Tibial artery (tissue), 4 donors: ENCODE measurements around the gene BCR.
A peak's percentile ranks its signal among the peaks of the same experiment; 100 is the strongest.

ENCODE experiments used
- DNase-seq, 2 donors: peaks; one replicate each; pipeline ENCODE4 v3.0.0-alpha.2; 2019
- H3K27ac ChIP-seq, 2 donors: fragments of 200-600 bp; sonication (generic) in 1 of 2; 1 replicate in 1 of 2; 2 replicates in 1 of 2; pipeline ENCODE4 v1.5.1; 2018 to 2019; ENCODE audit warnings: mild to moderate bottlenecking in 1 of 2
- H3K27me3 ChIP-seq, 2 donors: fragments of 200-600 bp; sonication (generic) in 1 of 2; one replicate each; pipeline versions ENCODE4 v1.5.1 to v1.6.0; 2016 to 2019
- H3K36me3 ChIP-seq, 3 donors: fragments of 200-600 bp; sonication (generic) in 2 of 3; one replicate each; pipeline ENCODE4 v1.5.1; 2016 to 2019; ENCODE audit warnings: mild to moderate bottlenecking in 2 of 3
- H3K4me1 ChIP-seq, 4 donors: fragments of 200-600 bp; sonication (generic) in 2 of 4; 1 replicate in 3 of 4; 2 replicates in 1 of 4; pipeline ENCODE4 v1.5.1; 2016 to 2019
- H3K4me3 ChIP-seq, 2 donors: fragments of 200-600 bp; sonication (generic) in 1 of 2; 1 replicate in 1 of 2; 2 replicates in 1 of 2; pipeline ENCODE4 v1.5.1; 2018 to 2019; ENCODE audit warnings: mild to moderate bottlenecking in 2 of 2
- H3K9me3 ChIP-seq, 3 donors: fragments of 200-600 bp; sonication (generic) in 1 of 3; one replicate each; pipeline ENCODE4 v1.5.1; 2016 to 2019
- CTCF ChIP-seq, 2 experiments: fragments of 200-600 bp in 1 of 2; fragments of 450-650 bp in 1 of 2; IDR thresholded peaks; one replicate each; pipeline ENCODE4 v1.5.1; 2017 to 2019; ENCODE audit warnings: antibody characterized with exemption in 2 of 2, mild to moderate bottlenecking in 1 of 2, moderate library complexity in 1 of 2
- intact Hi-C: fragments of 100-400 bp; cut with DNase I; formaldehyde crosslinking; loops from one replicate; pipeline ENCODE4 v1.15.0; 2023; ENCODE audit warnings: low total_unique reads

Gene BCR

GRCh38 chr22:23161574-23161973 lies 18.7 kb upstream of the BCR start:
- intact Hi-C loops = no loop called here
- H3K9me3 ChIP-seq = no peaks in the 10 kb centered on the region
- peaks cover 0 to 5% (median 0%) of the 10 kb centered on the region in 4 donors for H3K4me1 ChIP-seq
- no peak for DNase-seq
- TF ChIP-seq CTCF (IDR thresholded peaks at IDR 0.05) = no peak
- no peak overlapping the region for H3K27ac ChIP-seq
- no peaks in the 10 kb centered on the region for H3K27me3 ChIP-seq
- peaks cover 0 to 43% (median 9%) of the 10 kb centered on the region in 3 donors for H3K36me3 ChIP-seq
- H3K4me3 ChIP-seq = no peak overlapping the region

GRCh38 chr22:23163665-23164064 lies 16.6 kb upstream of the BCR start:
- Histone ChIP-seq H3K4me1 (peaks cover 0 to 5% (median 0%) of the 10 kb centered on the region in 4 donors), H3K27ac (no peak overlapping the region), H3K36me3 (peaks cover 0 to 37% (median 9%) of the 10 kb centered on the region in 3 donors), H3K27me3 (no peaks in the 10 kb centered on the region), H3K9me3 (no peaks in the 10 kb centered on the region), H3K4me3 (no peak overlapping the region)
- DNase-seq = peak in 1 of 2 donors; percentile 55
- TF ChIP-seq CTCF (IDR thresholded peaks at IDR 0.05) = no peak
- intact Hi-C loops = no loop called here

- Histone ChIP-seq H3K36me3 (peaks cover 0 to 33% (median 9%) of the 10 kb centered on the region in 3 donors), H3K9me3 (no peaks in the 10 kb centered on the region), H3K27ac (no peak overlapping the region), H3K27me3 (no peaks in the 10 kb centered on the region), H3K4me1 (peaks cover 0 to 5% (median 0%) of the 10 kb centered on the region in 4 donors), H3K4me3 (no peak overlapping the region)
- no peak for TF ChIP-seq CTCF (IDR thresholded peaks at IDR 0.05)
- no peak for DNase-seq
- intact Hi-C loops = no loop called here
Observed at GRCh38 chr22:23164091-23164490, 16.2 kb upstream of the BCR start.

- DNase-seq = no peak
- H3K9me3 ChIP-seq = no peaks in the 10 kb centered on the region
- no peaks in the 10 kb centered on the region for H3K27me3 ChIP-seq
- peaks cover 0 to 11% (median 0%) of the 10 kb centered on the region in 3 donors for H3K36me3 ChIP-seq
- no peak overlapping the region for H3K4me3 ChIP-seq
- peaks cover 0 to 5% (median 0%) of the 10 kb centered on the region in 4 donors for H3K4me1 ChIP-seq
- no peak overlapping the region for H3K27ac ChIP-seq
- intact Hi-C loops = no loop called here
- TF ChIP-seq CTCF (IDR thresholded peaks at IDR 0.05) = no peak
Observed at GRCh38 chr22:23166042-23166831, 14.1 kb upstream of the BCR start.

- intact Hi-C loops = no loop called here
- Histone ChIP-seq H3K9me3 (no peaks in the 10 kb centered on the region), H3K4me1 (peaks cover 0 to 5% (median 0%) of the 10 kb centered on the region in 4 donors), H3K4me3 (no peak overlapping the region), H3K36me3 (peaks cover 0 to 4% (median 0%) of the 10 kb centered on the region in 3 donors), H3K27me3 (no peaks in the 10 kb centered on the region), H3K27ac (no peak overlapping the region)
- DNase-seq = no peak
- no peak for TF ChIP-seq CTCF (IDR thresholded peaks at IDR 0.05)
Observed at GRCh38 chr22:23166841-23167616, 13.3 kb upstream of the BCR start.
